ENCODE data around the gene GFRA1. TPM values are rescaled to one million over a fixed set of nuclear protein-coding genes. Genes with fewer than 3 reads are reported as not detected.

The GFRA1 gene
- total and polyA plus RNA-seq, 7 donors, result under 0.01 to 115 (median 38.9) TPM

GRCh38 chr10:116307455-116307854 is 34.4 kb upstream of the GFRA1 start:
- Histone ChIP-seq H3K9me3 (no peaks in the 10 kb centered on the region), H3K4me3 (no peak overlapping the region), H3K27me3 (no peaks in the 10 kb centered on the region), H3K36me3 (no peaks in the 10 kb centered on the region), H3K4me1 (no peaks in the 10 kb centered on the region), H3K27ac (no peak overlapping the region)
- intact Hi-C loops (cut with DNase I), result no loop called here
- 74 to 78% methylated on average over 4 of the region's 4 CpGs for WGBS, 2 donors
- TF ChIP-seq EP300 (IDR thresholded peaks at IDR 0.05), result no peak
- TF ChIP-seq POLR2A (IDR thresholded peaks at IDR 0.05), result no peak
- TF ChIP-seq CTCF (IDR thresholded peaks at IDR 0.05), result no peak
- TF ChIP-seq POLR2AphosphoS5 (IDR thresholded peaks at IDR 0.05), result no peak
- DNase-seq, result no peak

GRCh38 chr10:116306847-116307246 is 33.8 kb upstream of the GFRA1 start:
- no peak for DNase-seq
- intact Hi-C loops (cut with DNase I), result no loop called here
- Histone ChIP-seq H3K27ac (no peak overlapping the region), H3K9me3 (no peaks in the 10 kb centered on the region), H3K4me3 (no peak overlapping the region), H3K27me3 (no peaks in the 10 kb centered on the region), H3K4me1 (no peaks in the 10 kb centered on the region), H3K36me3 (no peaks in the 10 kb centered on the region)
- TF ChIP-seq POLR2AphosphoS5 (IDR thresholded peaks at IDR 0.05) (no peak), CTCF (IDR thresholded peaks at IDR 0.05) (no peak), EP300 (IDR thresholded peaks at IDR 0.05) (no peak)
- WGBS, 2 donors, result 66 to 85% methylated on average over 2 of the region's 2 CpGs

GRCh38 chr10:116304923-116305322 is 31.9 kb upstream of the GFRA1 start:
- intact Hi-C loops (cut with DNase I), result no loop called here
- H3K9me3 ChIP-seq, result no peaks in the 10 kb centered on the region
- WGBS, 2 donors, result 58 to 73% methylated on average over 1 of the region's 1 CpG

GRCh38 chr10:116300542-116300941 is 27.5 kb upstream of the GFRA1 start:
- Histone ChIP-seq H3K36me3 (no peaks in the 10 kb centered on the region), H3K27me3 (no peaks in the 10 kb centered on the region), H3K27ac (no peak overlapping the region), H3K9me3 (no peaks in the 10 kb centered on the region), H3K4me1 (no peaks in the 10 kb centered on the region), H3K4me3 (no peak overlapping the region)
- TF ChIP-seq POLR2AphosphoS5 (IDR thresholded peaks at IDR 0.05), result no peak
- no peak for TF ChIP-seq EP300 (IDR thresholded peaks at IDR 0.05)
- no peak for TF ChIP-seq POLR2A (IDR thresholded peaks at IDR 0.05)
- TF ChIP-seq CTCF (IDR thresholded peaks at IDR 0.05), result no peak
- WGBS, 2 donors, result 78 to 82% methylated on average over 1 of the region's 1 CpG
- DNase-seq, result no peak
- intact Hi-C loops (cut with DNase I), result no loop called here

More at GRCh38 chr10:116304923-116305322, 31.9 kb upstream of the GFRA1 start:
- H3K27ac ChIP-seq, result no peak overlapping the region
- no peaks in the 10 kb centered on the region for H3K4me1 ChIP-seq
- H3K36me3 ChIP-seq, result no peaks in the 10 kb centered on the region
- DNase-seq, result no peak
- no peaks in the 10 kb centered on the region for H3K27me3 ChIP-seq
- TF ChIP-seq CTCF (IDR thresholded peaks at IDR 0.05) (no peak), POLR2AphosphoS5 (IDR thresholded peaks at IDR 0.05) (no peak)
- no peak overlapping the region for H3K4me3 ChIP-seq

- Histone ChIP-seq H3K27me3 (no peaks in the 10 kb centered on the region), H3K9me3 (no peaks in the 10 kb centered on the region), H3K4me3 (no peak overlapping the region), H3K27ac (no peak overlapping the region), H3K36me3 (no peaks in the 10 kb centered on the region), H3K4me1 (no peaks in the 10 kb centered on the region)
- intact Hi-C loops (cut with DNase I), result no loop called here
- 72 to 83% methylated on average over 3 of the region's 3 CpGs for WGBS, 2 donors
- TF ChIP-seq CTCF (IDR thresholded peaks at IDR 0.05) (no peak), POLR2AphosphoS5 (IDR thresholded peaks at IDR 0.05) (no peak), POLR2A (IDR thresholded peaks at IDR 0.05) (no peak), EP300 (IDR thresholded peaks at IDR 0.05) (no peak)
- no peak for DNase-seq
Observed at GRCh38 chr10:116298586-116298985, 25.6 kb upstream of the GFRA1 start.
